Measurements from ENCODE around the gene PSMB11. TPM values are rescaled to one million over a fixed set of nuclear protein-coding genes. Genes with fewer than 3 reads are reported as not detected.

PSMB11 gene
- total and polyA plus RNA-seq, 10 of the 15 experiments (the other 5 are each of a cell fraction or from before 2014, with no cell fraction given), result not detected

DNA sequence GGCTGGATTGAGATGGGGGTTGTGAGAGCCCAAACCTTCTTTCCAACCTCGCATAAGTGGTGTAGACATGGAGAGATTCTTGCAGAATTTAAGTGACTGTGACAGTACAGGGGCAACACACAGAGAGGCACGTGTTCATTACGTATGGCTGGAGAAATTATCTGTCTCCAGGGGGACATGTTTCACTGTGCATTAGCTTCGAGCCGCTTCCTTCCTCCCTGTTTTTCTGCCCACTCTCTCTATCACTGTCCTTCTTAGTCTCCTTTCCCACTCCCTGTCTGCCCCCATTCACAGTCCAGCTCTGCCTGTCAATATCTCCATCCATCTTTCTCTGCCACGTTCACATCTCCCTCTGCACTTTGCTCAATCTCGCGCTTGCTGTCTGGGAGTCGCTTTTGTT is 20.6 kb upstream of the PSMB11 start:
- no peak for FAIRE-seq
- CTCF ChIA-PET, result interaction anchor here (0.6 to 5.5 kb wide), 3 partner anchors 19 to 37 kb away, joined by 3 to 43 read pairs (median 4); no protein-coding TSS in a partner anchor
- TF ChIP-seq SUPT20H (IDR thresholded peaks at IDR 0.05; ENCODE audit: borderline replicate concordance, control insufficient read depth, low read depth, low read length) (no peak), TCF3 (IDR thresholded peaks at IDR 0.05; ENCODE audit: borderline replicate concordance, insufficient read depth, low read depth, low read length) (no peak), RUNX3 (IDR thresholded peaks at IDR 0.05; ENCODE audit: low read length) (no peak), CHD2 (IDR thresholded peaks at IDR 0.05; ENCODE audit: borderline replicate concordance, low read depth, low read length) (no peak), HCFC1 (IDR thresholded peaks at IDR 0.05; ENCODE audit: low read length) (no peak), ATF7 (IDR thresholded peaks at IDR 0.05; ENCODE audit: low read depth) (no peak), HDGF (IDR thresholded peaks at IDR 0.05) (no peak)
- TF ChIP-seq, protein P1, sequence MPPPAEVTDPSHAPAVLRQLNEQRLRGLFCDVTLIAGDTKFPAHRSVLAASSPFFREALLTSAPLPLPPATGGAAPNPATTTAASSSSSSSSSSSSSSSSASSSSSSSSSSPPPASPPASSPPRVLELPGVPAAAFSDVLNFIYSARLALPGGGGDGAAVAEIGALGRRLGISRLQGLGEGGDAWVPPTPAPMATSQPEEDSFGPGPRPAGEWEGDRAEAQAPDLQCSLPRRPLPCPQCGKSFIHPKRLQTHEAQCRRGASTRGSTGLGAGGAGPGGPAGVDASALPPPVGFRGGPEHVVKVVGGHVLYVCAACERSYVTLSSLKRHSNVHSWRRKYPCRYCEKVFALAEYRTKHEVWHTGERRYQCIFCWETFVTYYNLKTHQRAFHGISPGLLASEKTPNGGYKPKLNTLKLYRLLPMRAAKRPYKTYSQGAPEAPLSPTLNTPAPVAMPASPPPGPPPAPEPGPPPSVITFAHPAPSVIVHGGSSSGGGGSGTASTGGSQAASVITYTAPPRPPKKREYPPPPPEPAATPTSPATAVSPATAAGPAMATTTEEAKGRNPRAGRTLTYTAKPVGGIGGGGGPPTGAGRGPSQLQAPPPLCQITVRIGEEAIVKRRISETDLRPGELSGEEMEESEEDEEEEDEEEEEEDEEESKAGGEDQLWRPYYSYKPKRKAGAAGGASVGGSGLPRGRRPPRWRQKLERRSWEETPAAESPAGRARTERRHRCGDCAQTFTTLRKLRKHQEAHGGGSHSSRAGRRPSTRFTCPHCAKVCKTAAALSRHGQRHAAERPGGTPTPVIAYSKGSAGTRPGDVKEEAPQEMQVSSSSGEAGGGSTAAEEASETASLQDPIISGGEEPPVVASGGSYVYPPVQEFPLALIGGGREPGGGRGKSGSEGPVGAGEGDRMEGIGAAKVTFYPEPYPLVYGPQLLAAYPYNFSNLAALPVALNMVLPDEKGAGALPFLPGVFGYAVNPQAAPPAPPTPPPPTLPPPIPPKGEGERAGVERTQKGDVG (CRISPR knock-in tag; IDR thresholded peaks at IDR 0.05), result no peak
- Histone ChIP-seq H3K4me1 (ENCODE audit: control insufficient read depth, insufficient read depth, low read length) (no peaks in the 10 kb centered on the region), H2AFZ (ENCODE audit: control insufficient read depth, low read depth, low read length) (no peak overlapping the region), H3K4me2 (ENCODE audit: control insufficient read depth, insufficient read depth) (no peak overlapping the region), H4K20me1 (ENCODE audit: control insufficient read depth, insufficient read depth) (no peaks in the 10 kb centered on the region), H3K79me2 (ENCODE audit: control insufficient read depth, insufficient read depth, low read length) (no peaks in the 10 kb centered on the region), H3K36me3 (ENCODE audit: control insufficient read depth in 2 of 2, insufficient read depth in 2 of 2, low read length in 1 of 2) (peaks cover 5 to 20% of the 10 kb centered on the region in 2 experiments), H3K9me3 (replicated peaks; ENCODE audit: control insufficient read depth, insufficient read depth, low read length) (no peaks in the 10 kb centered on the region), H3K27me3 (replicated peaks in 1 of 2; ENCODE audit: control insufficient read depth in 2 of 2, insufficient read depth in 2 of 2, low read length in 1 of 2) (no peaks in the 10 kb centered on the region), H3K27ac (ENCODE audit: control insufficient read depth, insufficient read depth) (no peak overlapping the region), H3K9ac (ENCODE audit: control insufficient read depth, insufficient read depth, low read length) (no peak overlapping the region), H3K4me3 (no peak overlapping the region)
- intact Hi-C loops (cut with micrococcal nuclease; ENCODE audit: unreplicated experiment), result no loop called here
- ATAC-seq, result no peak
- in situ Hi-C loops (cut with MboI), result no loop called here
- no peak for DNase-seq (ENCODE audit: low read depth, low spot score)
- SMC1A ChIA-PET (ENCODE audit: uncharacterized antibody, unreplicated experiment), result interaction anchor here (1.5 to 1.6 kb wide), 3 partner anchors 13 to 26 kb away, joined by 3 to 5 read pairs (median 5); no protein-coding TSS in a partner anchor
- RAD21 ChIA-PET (ENCODE audit: unreplicated experiment), result no interaction called here
- 100% methylated on average over 9 of the region's 9 CpGs for WGBS (ENCODE audit: insufficient coverage, insufficient replicate concordance, low lambda C conversion rate, missing lambda C conversion rate)
- POLR2A ChIA-PET, result no interaction called here
- BruUV-seq (replicated peaks), result no TSS peak
